Endothelial cell (in vitro differentiated cells): Measurements from ENCODE around the gene PLEKHM2. TPM values are rescaled to one million over a fixed set of nuclear protein-coding genes. Genes with fewer than 3 reads are reported as not detected.
A peak's percentile ranks its signal among the peaks of the same experiment; 100 is the strongest.

Experiments used
- DNase-seq: peaks from one replicate; pipeline ENCODE4 v3.0.0; 2021; ENCODE audit warnings: low spot score
- H3K27ac Mint-ChIP-seq: one replicate; pipeline ENCODE4 v1.8.0; 2021; ENCODE audit warnings: mixed read lengths, inconsistent platforms; ENCODE audit not compliant: unreplicated experiment
- H3K27me3 Mint-ChIP-seq: one replicate; pipeline ENCODE4 v1.8.0; 2021; ENCODE audit warnings: mild to moderate bottlenecking, moderate library complexity, mixed read lengths, inconsistent platforms; ENCODE audit not compliant: unreplicated experiment
- H3K36me3 Mint-ChIP-seq: one replicate; pipeline ENCODE4 v1.8.0; 2021; ENCODE audit warnings: mild to moderate bottlenecking, low read depth, mixed read lengths, inconsistent platforms; ENCODE audit not compliant: unreplicated experiment
- H3K4me1 Mint-ChIP-seq: one replicate; pipeline ENCODE4 v1.8.0; 2021; ENCODE audit warnings: mild to moderate bottlenecking, mixed read lengths, inconsistent platforms; ENCODE audit not compliant: unreplicated experiment
- H3K4me3 Mint-ChIP-seq: one replicate; pipeline ENCODE4 v1.8.0; 2021; ENCODE audit warnings: mild to moderate bottlenecking, mixed read lengths, inconsistent platforms; ENCODE audit not compliant: unreplicated experiment
- H3K9me3 Mint-ChIP-seq: one replicate; pipeline ENCODE4 v1.8.0; 2021; ENCODE audit warnings: mixed read lengths, inconsistent platforms; ENCODE audit not compliant: unreplicated experiment
- CTCF ChIP-seq: fragments of 200-600 bp; sonication (generic); IDR thresholded peaks from one replicate; pipeline ENCODE4 v1.5.0; 2021; ENCODE audit warnings: antibody characterized with exemption; ENCODE audit not compliant: unreplicated experiment
- total RNA-seq: library from RNA; stranded (reverse); fragmentation: NEBNext Ultra II Directional; extraction: Animal tissue kit (Norgen Biotek cat#: 25700); gene quantifications from one replicate; pipeline ENCODE4 v1.2.1, GENCODE V29; 2021; ENCODE audit not compliant: unreplicated experiment

Gene PLEKHM2
- total RNA-seq, 1 donor from 2014 or later, result 82.3 TPM

- H3K36me3 Mint-ChIP-seq, result peaks cover 23% of the 10 kb centered on the region
- H3K27me3 Mint-ChIP-seq, result peaks cover 11% of the 10 kb centered on the region
- peak overlapping the region; percentile 47 for H3K4me3 Mint-ChIP-seq
- no peak for TF ChIP-seq CTCF
- no peaks in the 10 kb centered on the region for H3K9me3 Mint-ChIP-seq
- H3K4me1 Mint-ChIP-seq, result no peaks in the 10 kb centered on the region
- DNase-seq, result no peak
- no peak overlapping the region for H3K27ac Mint-ChIP-seq
These were observed 47.9 kb downstream of the PLEKHM2 start for GRCh38 chr1:15731735-15732685.

- H3K9me3 Mint-ChIP-seq, result no peaks in the 10 kb centered on the region
- no peaks in the 10 kb centered on the region for H3K4me1 Mint-ChIP-seq
- no peak for TF ChIP-seq CTCF
- no peak for DNase-seq
- H3K36me3 Mint-ChIP-seq, result peaks cover 23% of the 10 kb centered on the region
- peaks cover 15% of the 10 kb centered on the region for H3K27me3 Mint-ChIP-seq
- H3K4me3 Mint-ChIP-seq, result peak overlapping the region; percentile 47
- no peak overlapping the region for H3K27ac Mint-ChIP-seq
These were observed 48.6 kb downstream of the PLEKHM2 start for GRCh38 chr1:15732686-15733081.

- H3K4me1 Mint-ChIP-seq, result no peaks in the 10 kb centered on the region
- no peak overlapping the region for H3K4me3 Mint-ChIP-seq
- no peak for TF ChIP-seq CTCF
- no peaks in the 10 kb centered on the region for H3K9me3 Mint-ChIP-seq
- H3K27me3 Mint-ChIP-seq, result peaks cover 11% of the 10 kb centered on the region
- no peak for DNase-seq
- H3K27ac Mint-ChIP-seq, result no peak overlapping the region
- H3K36me3 Mint-ChIP-seq, result peaks cover 19% of the 10 kb centered on the region
These were observed 49.2 kb downstream of the PLEKHM2 start for GRCh38 chr1:15733218-15733725.

- Mint-ChIP-seq H3K27me3 (peaks cover 13% of the 10 kb centered on the region), H3K4me3 (no peak overlapping the region), H3K36me3 (peaks cover 19% of the 10 kb centered on the region), H3K27ac (no peak overlapping the region), H3K4me1 (no peaks in the 10 kb centered on the region), H3K9me3 (no peaks in the 10 kb centered on the region)
- TF ChIP-seq CTCF, result no peak
- no peak for DNase-seq
These were observed 49.7 kb downstream of the PLEKHM2 start for GRCh38 chr1:15733726-15734226.

GRCh38 chr1:15734296-15734695 is 50.2 kb downstream of the PLEKHM2 start:
- no peak overlapping the region for H3K27ac Mint-ChIP-seq
- no peak for DNase-seq
- TF ChIP-seq CTCF, result no peak
- no peaks in the 10 kb centered on the region for H3K9me3 Mint-ChIP-seq
- peaks cover 15% of the 10 kb centered on the region for H3K27me3 Mint-ChIP-seq
- peaks cover 14% of the 10 kb centered on the region for H3K36me3 Mint-ChIP-seq
- no peaks in the 10 kb centered on the region for H3K4me1 Mint-ChIP-seq
- peak overlapping the region; percentile 37 for H3K4me3 Mint-ChIP-seq
